NB4 (cell line): ENCODE measurements around the gene MSL1.

ENCODE experiments used
- CTCF ChIP-seq: IDR thresholded peaks from one replicate; pipeline ENCODE4 v1.5.1; 2012; ENCODE audit warnings: low read depth, low read length
- POLR2A ChIP-seq: IDR thresholded peaks from 2 replicates; pipeline ENCODE4 v1.6.1; 2011; ENCODE audit warnings: mild to moderate bottlenecking; ENCODE audit not compliant: insufficient read length; ENCODE audit errors: extremely low read depth

GRCh38 chr17:40181205-40181604 lies 59.4 kb downstream of the MSL1 start:
- no peak for TF ChIP-seq POLR2A
- TF ChIP-seq CTCF = no peak
